Mesenchymal stem cell (in vitro differentiated cells and primary cell): ENCODE data around the gene LYPD6.

ENCODE experiments used
- DNase-seq: peaks from one replicate; pipeline ENCODE4 v3.0.0-alpha.2; 2013
- H2AFZ ChIP-seq: one replicate; pipeline ENCODE4 v1.6.1; 2013; ENCODE audit warnings: low read depth, mild to moderate bottlenecking, control low read depth, inconsistent platforms, low read length, moderate library complexity
- H2AK5ac ChIP-seq: 2 replicates; pipeline ENCODE4 v1.6.1; 2013; ENCODE audit warnings: low read length, moderate library complexity, mild to moderate bottlenecking, inconsistent platforms; ENCODE audit not compliant: severe bottlenecking
- H2BK120ac ChIP-seq: one replicate; pipeline ENCODE4 v1.6.1; 2013; ENCODE audit warnings: low read depth, mild to moderate bottlenecking, inconsistent platforms, low read length, moderate library complexity
- H2BK12ac ChIP-seq, 2 experiments: one replicate each; pipeline ENCODE4 v1.6.1; 2013; ENCODE audit warnings: inconsistent platforms in 2 of 2, low read length in 2 of 2, mild to moderate bottlenecking in 2 of 2, moderate library complexity in 2 of 2, control low read depth in 1 of 2
- H2BK15ac ChIP-seq: one replicate; pipeline ENCODE4 v1.6.1; 2013; ENCODE audit warnings: mild to moderate bottlenecking, low read depth, inconsistent platforms; ENCODE audit not compliant: poor library complexity, severe bottlenecking
- H2BK5ac ChIP-seq: 2 replicates; pipeline ENCODE4 v1.6.1; 2013; ENCODE audit warnings: low read depth, mild to moderate bottlenecking, low read length, control low read depth, inconsistent platforms; ENCODE audit not compliant: poor library complexity, severe bottlenecking
- H3K14ac ChIP-seq, 2 experiments: one replicate each; pipeline ENCODE4 v1.6.1; 2013; ENCODE audit warnings: inconsistent platforms in 2 of 2, low read length in 2 of 2, control low read depth in 1 of 2, mild to moderate bottlenecking in 1 of 2, moderate library complexity in 1 of 2
- H3K18ac ChIP-seq, 2 experiments: one replicate each; pipeline ENCODE4 v1.6.1; 2013; ENCODE audit warnings: inconsistent platforms in 2 of 2, low read length in 2 of 2, control low read depth in 1 of 2, low read depth in 1 of 2, mild to moderate bottlenecking in 1 of 2
- H3K23ac ChIP-seq, 2 experiments: one replicate each; pipeline ENCODE4 v1.6.1; 2013; ENCODE audit warnings: inconsistent platforms in 2 of 2, low read length in 2 of 2, mild to moderate bottlenecking in 2 of 2, moderate library complexity in 2 of 2, control low read depth in 1 of 2
- H3K27ac ChIP-seq: 2 replicates; pipeline ENCODE4 v1.5.1; 2013; ENCODE audit warnings: mild to moderate bottlenecking, moderate library complexity, low read length, control low read depth, inconsistent platforms; ENCODE audit not compliant: poor library complexity, severe bottlenecking
- H3K27me3 ChIP-seq, 2 experiments: 2 replicates each; pipeline versions ENCODE4 v1.6.1 to v1.7.0; 2013; ENCODE audit warnings: low read length in 2 of 2, mild to moderate bottlenecking in 2 of 2, moderate library complexity in 2 of 2, control low read depth in 1 of 2, inconsistent platforms in 1 of 2; ENCODE audit not compliant: control insufficient read depth in 1 of 2, insufficient read depth in 1 of 2
- H3K36me3 ChIP-seq, 2 experiments: 2 replicates each; pipeline versions ENCODE4 v1.6.1 to v1.7.0; 2013; ENCODE audit warnings: low read length in 2 of 2, control low read depth in 1 of 2, inconsistent platforms in 1 of 2, low read depth in 1 of 2, mild to moderate bottlenecking in 1 of 2; ENCODE audit not compliant: insufficient read depth in 2 of 2, control insufficient read depth in 1 of 2
- H3K4ac ChIP-seq, 2 experiments: one replicate each; pipeline ENCODE4 v1.6.1; 2013; ENCODE audit warnings: inconsistent platforms in 2 of 2, low read length in 2 of 2, mild to moderate bottlenecking in 2 of 2, moderate library complexity in 2 of 2, control low read depth in 1 of 2, low read depth in 1 of 2
- H3K4me1 ChIP-seq: 2 replicates; pipeline ENCODE4 v1.6.1; 2013; ENCODE audit warnings: low read depth, low read length, control low read depth; ENCODE audit not compliant: control insufficient read depth, insufficient read depth
- H3K4me2 ChIP-seq: 2 replicates; pipeline ENCODE4 v1.6.1; 2013; ENCODE audit warnings: low read length, mild to moderate bottlenecking, inconsistent platforms; ENCODE audit not compliant: poor library complexity, severe bottlenecking
- H3K4me3 ChIP-seq, 2 experiments: 2 replicates each; pipeline versions ENCODE4 v1.5.1 to v1.7.0; 2013; ENCODE audit warnings: low read length in 2 of 2, mild to moderate bottlenecking in 2 of 2, control low read depth in 1 of 2, low read depth in 1 of 2; ENCODE audit not compliant: insufficient read depth in 1 of 2
- H3K79me1 ChIP-seq: replicated peaks from 2 replicates; pipeline ENCODE4 v1.6.1; 2013; ENCODE audit warnings: mild to moderate bottlenecking, control low read depth, low read length, inconsistent platforms; ENCODE audit not compliant: poor library complexity, severe bottlenecking
- H3K9ac ChIP-seq: 2 replicates; pipeline ENCODE4 v1.7.0; 2013; ENCODE audit warnings: mild to moderate bottlenecking, low read length, moderate library complexity
- H3K9me3 ChIP-seq: 2 replicates; pipeline ENCODE4 v1.7.0; 2013; ENCODE audit warnings: mild to moderate bottlenecking, low read length; ENCODE audit not compliant: control insufficient read depth
- H4K8ac ChIP-seq: one replicate; pipeline ENCODE4 v1.6.1; 2013; ENCODE audit warnings: inconsistent platforms, mild to moderate bottlenecking, low read length, moderate library complexity
- H4K91ac ChIP-seq: one replicate; pipeline ENCODE4 v1.6.1; 2013; ENCODE audit warnings: mild to moderate bottlenecking, low read length, inconsistent platforms
- WGBS: methylation state at CpG from one replicate; pipeline ENCODE4 v1.1.7; 2013; ENCODE audit warnings: mixed read lengths; 5-methylcytosine and 5-hydroxymethylcytosine counted together

Gene LYPD6

GRCh38 chr2:149385350-149385749 is 55.0 kb downstream of the LYPD6 start:
- H3K4me2 ChIP-seq, result no peak overlapping the region
- no peaks in the 10 kb centered on the region for H3K27me3 ChIP-seq
- no peak overlapping the region for H4K8ac ChIP-seq
- H2BK15ac ChIP-seq, result no peak overlapping the region
- H3K23ac ChIP-seq, result no peak overlapping the region
- H3K79me1 ChIP-seq, result no peaks in the 10 kb centered on the region
- H3K18ac ChIP-seq, result peak overlapping the region; percentile 9 to 11
- H2AK5ac ChIP-seq, result no peak overlapping the region
- no peak overlapping the region for H3K4ac ChIP-seq
- H2BK12ac ChIP-seq, result no peak overlapping the region
- H4K91ac ChIP-seq, result no peak overlapping the region
- H3K4me1 ChIP-seq, result no peaks in the 10 kb centered on the region
- no peak overlapping the region for H3K14ac ChIP-seq
- no peak overlapping the region for H2AFZ ChIP-seq
- no peaks in the 10 kb centered on the region for H3K9me3 ChIP-seq
- no peak overlapping the region for H2BK120ac ChIP-seq
- H3K36me3 ChIP-seq, result no peaks in the 10 kb centered on the region
- H3K27ac ChIP-seq, result no peak overlapping the region
- no peak for DNase-seq
- no peak overlapping the region for H3K9ac ChIP-seq
- 20% methylated on average over 1 of the region's 1 CpG for WGBS
- no peak overlapping the region for H2BK5ac ChIP-seq
- no peak overlapping the region for H3K4me3 ChIP-seq

DNA sequence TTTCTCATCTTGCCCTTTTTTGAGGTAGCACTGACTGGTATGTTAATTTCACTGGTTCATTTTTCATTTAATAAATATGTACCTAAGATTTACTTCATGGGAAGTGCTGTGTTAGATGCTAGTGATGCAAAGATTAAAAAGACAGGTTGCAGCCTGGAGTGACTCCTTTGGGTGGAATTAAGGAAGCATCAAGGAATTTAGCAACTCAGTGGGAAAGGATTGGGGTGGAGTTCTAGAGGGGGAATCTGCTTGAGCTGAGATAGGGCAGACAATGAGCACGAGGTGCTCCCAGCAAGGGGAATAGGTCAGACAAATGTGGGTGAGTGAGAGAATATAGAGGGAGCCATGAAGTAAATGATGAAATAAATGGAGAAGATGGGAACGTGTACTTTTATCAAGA is 57.0 kb downstream of the LYPD6 start:
- Histone ChIP-seq H3K4ac (no peak overlapping the region), H2BK5ac (no peak overlapping the region), H3K14ac (no peak overlapping the region), H3K36me3 (no peaks in the 10 kb centered on the region), H2BK15ac (no peak overlapping the region), H2BK12ac (no peak overlapping the region), H2AK5ac (no peak overlapping the region), H3K18ac (no peak overlapping the region), H2AFZ (no peak overlapping the region), H3K79me1 (no peaks in the 10 kb centered on the region), H3K27me3 (no peaks in the 10 kb centered on the region), H3K9me3 (no peaks in the 10 kb centered on the region), H3K4me1 (no peaks in the 10 kb centered on the region), H3K4me2 (no peak overlapping the region), H3K23ac (no peak overlapping the region), H4K91ac (no peak overlapping the region), H3K27ac (no peak overlapping the region), H2BK120ac (no peak overlapping the region), H3K4me3 (no peak overlapping the region), H3K9ac (no peak overlapping the region), H4K8ac (no peak overlapping the region)
- no peak for DNase-seq
- 60% methylated on average over 2 of the region's 2 CpGs for WGBS

GRCh38 chr2:149388120-149388816 is 57.9 kb downstream of the LYPD6 start:
- H4K91ac ChIP-seq, result no peak overlapping the region
- no peak for DNase-seq
- H3K36me3 ChIP-seq, result no peaks in the 10 kb centered on the region
- WGBS, result 100% methylated on average over 1 of the region's 2 CpGs
- no peaks in the 10 kb centered on the region for H3K4me1 ChIP-seq
- no peak overlapping the region for H3K4ac ChIP-seq
- no peaks in the 10 kb centered on the region for H3K9me3 ChIP-seq
- no peak overlapping the region for H3K27ac ChIP-seq
- no peak overlapping the region for H3K23ac ChIP-seq
- no peak overlapping the region for H2BK5ac ChIP-seq
- H3K4me3 ChIP-seq, result no peak overlapping the region
- H4K8ac ChIP-seq, result no peak overlapping the region
- no peak overlapping the region for H3K18ac ChIP-seq
- H3K79me1 ChIP-seq, result no peaks in the 10 kb centered on the region
- H2AFZ ChIP-seq, result no peak overlapping the region
- no peaks in the 10 kb centered on the region for H3K27me3 ChIP-seq
- H3K4me2 ChIP-seq, result no peak overlapping the region
- H2BK15ac ChIP-seq, result no peak overlapping the region
- H3K9ac ChIP-seq, result no peak overlapping the region
- no peak overlapping the region for H2BK12ac ChIP-seq
- H2AK5ac ChIP-seq, result no peak overlapping the region
- no peak overlapping the region for H3K14ac ChIP-seq
- no peak overlapping the region for H2BK120ac ChIP-seq

GRCh38 chr2:149389506-149390167 is 59.2 kb downstream of the LYPD6 start:
- H4K8ac ChIP-seq, result no peak overlapping the region
- no peak overlapping the region for H3K4me3 ChIP-seq
- no peak overlapping the region for H3K27ac ChIP-seq
- H3K27me3 ChIP-seq, result no peaks in the 10 kb centered on the region
- no peak overlapping the region for H3K9ac ChIP-seq
- WGBS, result 96% methylated on average over 5 of the region's 6 CpGs
- H2BK15ac ChIP-seq, result no peak overlapping the region
- H2BK12ac ChIP-seq, result no peak overlapping the region
- H3K4me2 ChIP-seq, result no peak overlapping the region
- H3K79me1 ChIP-seq, result no peaks in the 10 kb centered on the region
- H4K91ac ChIP-seq, result no peak overlapping the region
- no peaks in the 10 kb centered on the region for H3K9me3 ChIP-seq
- no peaks in the 10 kb centered on the region for H3K4me1 ChIP-seq
- H2BK120ac ChIP-seq, result no peak overlapping the region
- H2AK5ac ChIP-seq, result no peak overlapping the region
- DNase-seq, result no peak
- no peak overlapping the region for H3K18ac ChIP-seq
- H3K23ac ChIP-seq, result no peak overlapping the region
- no peak overlapping the region for H2BK5ac ChIP-seq
- no peak overlapping the region for H3K4ac ChIP-seq
- H3K36me3 ChIP-seq, result no peaks in the 10 kb centered on the region
- H3K14ac ChIP-seq, result no peak overlapping the region
- no peak overlapping the region for H2AFZ ChIP-seq
